ENCODE measurements around the gene SYNJ1. TPM values are rescaled to one million over a fixed set of nuclear protein-coding genes. Genes with fewer than 3 reads are reported as not detected.
"Not testable (repeated sequence)": the region's sequence is repeated elsewhere in the genome, so short reads cannot be mapped to it uniquely, and the experiment has no call there.

SYNJ1 gene
- total and polyA plus RNA-seq, 9 of the 15 experiments (the other 6 are each of a cell fraction or from before 2014, with no cell fraction given): 2.4 to 10.6 (median 5.6) TPM

DNA sequence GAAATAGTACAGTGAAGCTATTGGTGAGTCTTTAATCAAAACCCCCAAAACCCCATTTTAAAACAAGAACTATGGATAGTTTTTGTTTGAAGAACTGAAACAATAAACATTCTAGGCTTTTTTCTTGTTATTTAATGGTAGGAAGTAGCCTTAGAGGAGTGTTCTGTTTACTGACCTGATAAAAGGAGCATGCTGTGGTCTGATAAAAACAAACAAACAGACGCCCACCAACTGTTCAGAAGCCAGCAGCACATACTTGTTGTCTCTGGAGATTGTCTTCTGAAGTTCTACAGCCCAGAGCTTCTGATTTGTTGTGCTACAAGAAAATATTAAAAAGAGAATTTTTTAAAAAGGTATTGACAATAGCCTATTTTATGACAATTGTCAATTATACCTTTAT is 61.6 kb downstream of the SYNJ1 start:
- Histone ChIP-seq H3K4me1 (replicated peaks in 1 of 2; ENCODE audit: control insufficient read depth in 2 of 2, insufficient read depth in 2 of 2, low read length in 2 of 2) (no peaks in the 10 kb centered on the region), H2AFZ (ENCODE audit: low read depth, low read length) (no peak overlapping the region), H3K4me2 (ENCODE audit: insufficient read depth, low read length) (no peak overlapping the region), H4K20me1 (replicated peaks; ENCODE audit: control insufficient read depth, insufficient read depth, low read length) (no peaks in the 10 kb centered on the region), H3K79me2 (ENCODE audit: control insufficient read depth, insufficient read depth, low read length) (no peaks in the 10 kb centered on the region), H3K9me3 (replicated peaks; ENCODE audit: control insufficient read depth, insufficient read depth, low read depth, low read length) (peaks cover 12% of the 10 kb centered on the region), H3K9me1 (ENCODE audit: control insufficient read depth, insufficient read depth, low read length) (no peaks in the 10 kb centered on the region), H3K27ac (ENCODE audit: extremely low read depth, low read depth, low read length) (no peak overlapping the region), H3K9ac (ENCODE audit: insufficient read depth in 1 of 2, low read depth in 2 of 2, low read length in 2 of 2) (no peak overlapping the region), H3K27me3 (ENCODE audit: control insufficient read depth in 2 of 2, insufficient read depth in 2 of 2, low read length in 2 of 2) (no peaks in the 10 kb centered on the region), H3K4me3 (no peak overlapping the region), H3K36me3 (ENCODE audit: control insufficient read depth, insufficient read depth, low read length) (peaks cover 45% of the 10 kb centered on the region)
- CTCF ChIA-PET (ENCODE audit: low intra/inter-chr PET ratio): no interaction called here
- 25% methylated on average over 1 of the region's 1 CpG for WGBS (ENCODE audit: insufficient coverage, low coverage, missing lambda C conversion rate)
- POLR2A ChIA-PET: no interaction called here
- TF ChIP-seq EGR1 (conservative IDR thresholded peaks at IDR 0.05) (peak; percentile 31; the same call in 1 of the 2 replicates), TAL1 (IDR thresholded peaks at IDR 0.05) (peak; percentile 42), SMAD3 (CRISPR knock-in tag; conservative IDR thresholded peaks at IDR 0.05) (no peak), TCF3 (CRISPR knock-in tag; IDR thresholded peaks at IDR 0.05) (peak; percentile 58), CBFA2T3 (IDR thresholded peaks at IDR 0.05) (peak; percentile 43; the same call in 1 of the 2 replicates), ARID1B (IDR thresholded peaks at IDR 0.05) (peak; percentile 24; the same call in 1 of the 2 replicates)
- DNase-seq (ENCODE audit: extremely low read depth in 1 of 4, low spot score in 3 of 4) (no peak), ATAC-seq (no peak), FAIRE-seq (no peak)
- in situ Hi-C loops (cut with MboI): loop anchor here (25.0 kb wide), 1 partner anchor 521 kb away; no protein-coding TSS in a partner anchor
- BruUV-seq (replicated peaks): no TSS peak
- intact Hi-C loops (cut with micrococcal nuclease): no loop called here

DNA sequence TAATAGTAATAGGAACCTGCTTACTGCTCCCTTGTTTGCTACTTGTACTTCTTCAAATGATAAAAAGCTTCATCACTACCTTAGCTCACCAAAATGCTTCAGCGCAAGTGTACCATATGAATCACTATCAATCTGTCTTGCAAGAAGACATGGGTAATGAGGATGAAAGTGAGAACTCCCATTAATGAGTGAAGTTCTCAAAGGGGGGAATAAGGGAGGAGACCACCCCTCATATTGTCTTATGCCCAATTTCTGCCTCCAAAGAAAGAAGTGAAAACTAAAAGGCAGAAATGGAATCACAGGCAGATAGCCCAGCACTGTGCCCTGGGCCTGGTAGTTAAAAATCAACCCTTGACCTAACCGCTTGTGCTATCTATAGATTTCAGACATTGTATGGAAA is 63.7 kb downstream of the SYNJ1 start:
- DNase-seq (ENCODE audit: extremely low read depth in 1 of 4, low spot score in 3 of 4); H3K27me3 ChIP-seq (ENCODE audit: control insufficient read depth in 2 of 2, insufficient read depth in 2 of 2, low read length in 2 of 2); H3K9ac ChIP-seq (ENCODE audit: insufficient read depth in 1 of 2, low read depth in 2 of 2, low read length in 2 of 2); ATAC-seq; H3K9me1 ChIP-seq (ENCODE audit: control insufficient read depth, insufficient read depth, low read length); intact Hi-C loops (cut with micrococcal nuclease); H4K20me1 ChIP-seq (replicated peaks; ENCODE audit: control insufficient read depth, insufficient read depth, low read length); H3K4me1 ChIP-seq (replicated peaks in 1 of 2; ENCODE audit: control insufficient read depth in 2 of 2, insufficient read depth in 2 of 2, low read length in 2 of 2); FAIRE-seq; H3K27ac ChIP-seq (ENCODE audit: extremely low read depth, low read depth, low read length); H3K4me3 ChIP-seq; H3K4me2 ChIP-seq (ENCODE audit: insufficient read depth, low read length); H2AFZ ChIP-seq (ENCODE audit: low read depth, low read length); CTCF ChIA-PET (ENCODE audit: low intra/inter-chr PET ratio); BruUV-seq (replicated peaks); H3K79me2 ChIP-seq (ENCODE audit: control insufficient read depth, insufficient read depth, low read length): not testable (repeated sequence)
- peaks cover 12% of the 10 kb centered on the region for H3K9me3 ChIP-seq (replicated peaks; ENCODE audit: control insufficient read depth, insufficient read depth, low read depth, low read length)
- POLR2A ChIA-PET: interaction anchor here (1.0 kb wide), 1 partner anchor 65 kb away, joined by 3 read pairs; no protein-coding TSS in a partner anchor
- in situ Hi-C loops (cut with MboI): loop anchor here (25.0 kb wide), 1 partner anchor 523 kb away; no protein-coding TSS in a partner anchor
- peaks cover 45% of the 10 kb centered on the region for H3K36me3 ChIP-seq (ENCODE audit: control insufficient read depth, insufficient read depth, low read length)
- WGBS (ENCODE audit: insufficient coverage, low coverage, missing lambda C conversion rate): 91% methylated on average over 2 of the region's 2 CpGs
- TF ChIP-seq EP300 (IDR thresholded peaks at IDR 0.05; ENCODE audit: low read length): peak; percentile 31; the same call in 1 of the 2 replicates
- TF ChIP-seq, protein P1, sequence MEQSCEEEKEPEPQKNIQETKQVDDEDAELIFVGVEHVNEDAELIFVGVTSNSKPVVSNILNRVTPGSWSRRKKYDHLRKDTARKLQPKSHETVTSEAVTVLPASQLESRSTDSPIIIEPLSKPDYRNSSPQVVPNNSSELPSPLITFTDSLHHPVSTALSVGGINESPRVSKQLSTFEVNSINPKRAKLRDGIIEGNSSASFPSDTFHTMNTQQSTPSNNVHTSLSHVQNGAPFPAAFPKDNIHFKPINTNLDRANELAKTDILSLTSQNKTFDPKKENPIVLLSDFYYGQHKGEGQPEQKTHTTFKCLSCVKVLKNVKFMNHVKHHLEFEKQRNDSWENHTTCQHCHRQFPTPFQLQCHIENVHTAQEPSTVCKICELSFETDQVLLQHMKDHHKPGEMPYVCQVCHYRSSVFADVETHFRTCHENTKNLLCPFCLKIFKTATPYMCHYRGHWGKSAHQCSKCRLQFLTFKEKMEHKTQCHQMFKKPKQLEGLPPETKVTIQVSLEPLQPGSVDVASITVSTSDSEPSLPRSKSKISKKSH (CRISPR knock-in tag; IDR thresholded peaks at IDR 0.05): 0 out of 2 replicates have a peak, but pooled peaks have one; percentile 61
- peak; percentile 86 for TF ChIP-seq CBX5 (IDR thresholded peaks at IDR 0.05; ENCODE audit: borderline replicate concordance, low read depth)
- TF ChIP-seq CBX3 (IDR thresholded peaks at IDR 0.05; ENCODE audit: borderline replicate concordance in 1 of 2, low read length in 2 of 2): peak in 1 of 2 experiments; percentile 81; a peak in 2 of 3 replicates
- TF ChIP-seq, protein P2, sequence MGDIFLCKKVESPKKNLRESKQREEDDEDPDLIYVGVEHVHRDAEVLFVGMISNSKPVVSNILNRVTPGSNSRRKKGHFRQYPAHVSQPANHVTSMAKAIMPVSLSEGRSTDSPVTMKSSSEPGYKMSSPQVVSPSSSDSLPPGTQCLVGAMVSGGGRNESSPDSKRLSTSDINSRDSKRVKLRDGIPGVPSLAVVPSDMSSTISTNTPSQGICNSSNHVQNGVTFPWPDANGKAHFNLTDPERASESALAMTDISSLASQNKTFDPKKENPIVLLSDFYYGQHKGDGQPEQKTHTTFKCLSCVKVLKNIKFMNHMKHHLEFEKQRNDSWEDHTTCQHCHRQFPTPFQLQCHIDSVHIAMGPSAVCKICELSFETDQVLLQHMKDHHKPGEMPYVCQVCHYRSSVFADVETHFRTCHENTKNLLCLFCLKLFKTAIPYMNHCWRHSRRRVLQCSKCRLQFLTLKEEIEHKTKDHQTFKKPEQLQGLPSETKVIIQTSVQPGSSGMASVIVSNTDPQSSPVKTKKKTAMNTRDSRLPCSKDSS (IDR thresholded peaks at IDR 0.05; ENCODE audit: low read depth, partially characterized antibody): peak; percentile 63
- TF ChIP-seq TRIM28 (IDR thresholded peaks at IDR 0.05): peak; percentile 87
- TF ChIP-seq XRCC3 (IDR thresholded peaks at IDR 0.05): peak; percentile 80; the same call in 1 of the 2 replicates

Measured in K562 (cell line).